ENCODE measurements around the gene TRIM2.

- TF ChIP-seq, protein P1, sequence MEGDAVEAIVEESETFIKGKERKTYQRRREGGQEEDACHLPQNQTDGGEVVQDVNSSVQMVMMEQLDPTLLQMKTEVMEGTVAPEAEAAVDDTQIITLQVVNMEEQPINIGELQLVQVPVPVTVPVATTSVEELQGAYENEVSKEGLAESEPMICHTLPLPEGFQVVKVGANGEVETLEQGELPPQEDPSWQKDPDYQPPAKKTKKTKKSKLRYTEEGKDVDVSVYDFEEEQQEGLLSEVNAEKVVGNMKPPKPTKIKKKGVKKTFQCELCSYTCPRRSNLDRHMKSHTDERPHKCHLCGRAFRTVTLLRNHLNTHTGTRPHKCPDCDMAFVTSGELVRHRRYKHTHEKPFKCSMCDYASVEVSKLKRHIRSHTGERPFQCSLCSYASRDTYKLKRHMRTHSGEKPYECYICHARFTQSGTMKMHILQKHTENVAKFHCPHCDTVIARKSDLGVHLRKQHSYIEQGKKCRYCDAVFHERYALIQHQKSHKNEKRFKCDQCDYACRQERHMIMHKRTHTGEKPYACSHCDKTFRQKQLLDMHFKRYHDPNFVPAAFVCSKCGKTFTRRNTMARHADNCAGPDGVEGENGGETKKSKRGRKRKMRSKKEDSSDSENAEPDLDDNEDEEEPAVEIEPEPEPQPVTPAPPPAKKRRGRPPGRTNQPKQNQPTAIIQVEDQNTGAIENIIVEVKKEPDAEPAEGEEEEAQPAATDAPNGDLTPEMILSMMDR (IDR thresholded peaks at IDR 0.05): no peak
- no peak for TF ChIP-seq POLR2A (IDR thresholded peaks at IDR 0.05)
These were observed 33.8 kb upstream of the TRIM2 start for GRCh38 chr4:153170407-153170806.
